ENCODE results near the gene KCNAB2.
"Not testable (repeated sequence)": the region's sequence is repeated elsewhere in the genome, so short reads cannot be mapped to it uniquely, and the experiment has no call there.

The KCNAB2 gene

DNA sequence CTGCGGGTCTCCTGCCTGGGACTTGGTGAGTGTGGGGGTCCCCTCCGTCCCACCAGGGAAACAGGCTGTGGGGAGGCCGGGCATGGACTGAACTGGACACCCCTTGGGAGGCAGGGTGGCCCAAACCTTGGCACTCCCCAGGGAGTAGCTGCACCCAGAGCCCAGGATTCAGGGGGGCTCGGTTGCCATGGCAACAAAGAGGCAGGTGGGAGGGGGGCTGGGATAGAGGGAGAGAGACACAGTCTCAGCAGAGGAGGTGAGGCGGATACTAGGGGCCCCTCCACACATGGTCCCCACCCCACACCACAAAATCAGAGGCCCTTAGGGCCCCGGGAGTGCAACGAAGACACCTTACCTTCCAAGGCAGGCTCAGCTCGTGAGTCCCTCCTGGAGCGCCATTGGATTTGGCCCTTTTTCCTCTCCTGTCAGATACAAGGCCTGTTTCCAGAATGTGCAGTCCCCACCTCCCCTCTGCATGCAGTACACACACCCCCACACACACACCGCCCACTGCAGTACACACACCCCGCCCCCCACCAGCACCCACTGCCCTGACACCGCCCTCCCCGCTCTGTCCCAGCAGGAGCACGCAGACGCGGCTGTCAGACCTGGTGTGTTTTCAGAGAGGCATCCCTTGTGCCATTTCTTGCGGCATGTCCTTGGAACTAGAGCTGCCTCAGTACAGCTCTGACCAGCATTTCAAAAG, 27.2 kb downstream of the KCNAB2 start:
- TF ChIP-seq, protein P1, sequence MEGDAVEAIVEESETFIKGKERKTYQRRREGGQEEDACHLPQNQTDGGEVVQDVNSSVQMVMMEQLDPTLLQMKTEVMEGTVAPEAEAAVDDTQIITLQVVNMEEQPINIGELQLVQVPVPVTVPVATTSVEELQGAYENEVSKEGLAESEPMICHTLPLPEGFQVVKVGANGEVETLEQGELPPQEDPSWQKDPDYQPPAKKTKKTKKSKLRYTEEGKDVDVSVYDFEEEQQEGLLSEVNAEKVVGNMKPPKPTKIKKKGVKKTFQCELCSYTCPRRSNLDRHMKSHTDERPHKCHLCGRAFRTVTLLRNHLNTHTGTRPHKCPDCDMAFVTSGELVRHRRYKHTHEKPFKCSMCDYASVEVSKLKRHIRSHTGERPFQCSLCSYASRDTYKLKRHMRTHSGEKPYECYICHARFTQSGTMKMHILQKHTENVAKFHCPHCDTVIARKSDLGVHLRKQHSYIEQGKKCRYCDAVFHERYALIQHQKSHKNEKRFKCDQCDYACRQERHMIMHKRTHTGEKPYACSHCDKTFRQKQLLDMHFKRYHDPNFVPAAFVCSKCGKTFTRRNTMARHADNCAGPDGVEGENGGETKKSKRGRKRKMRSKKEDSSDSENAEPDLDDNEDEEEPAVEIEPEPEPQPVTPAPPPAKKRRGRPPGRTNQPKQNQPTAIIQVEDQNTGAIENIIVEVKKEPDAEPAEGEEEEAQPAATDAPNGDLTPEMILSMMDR (IDR thresholded peaks at IDR 0.05): no peak
- no peak for TF ChIP-seq ZFX (IDR thresholded peaks at IDR 0.05; ENCODE audit: borderline replicate concordance)
- H3K27ac ChIP-seq: no peak overlapping the region

- H3K27ac ChIP-seq: no peak overlapping the region
- TF ChIP-seq, protein P1 (IDR thresholded peaks at IDR 0.05): no peak
- no peak for TF ChIP-seq ZFX (IDR thresholded peaks at IDR 0.05; ENCODE audit: borderline replicate concordance)
Measured at GRCh38 chr1:6073480-6074053, 27.9 kb downstream of the KCNAB2 start.

- H3K27ac ChIP-seq: no peak overlapping the region
- TF ChIP-seq, protein P1 (IDR thresholded peaks at IDR 0.05): no peak
- TF ChIP-seq ZFX (IDR thresholded peaks at IDR 0.05; ENCODE audit: borderline replicate concordance): no peak
Measured at GRCh38 chr1:6074192-6074901, 28.7 kb downstream of the KCNAB2 start.

- no peak for TF ChIP-seq ZFX (IDR thresholded peaks at IDR 0.05; ENCODE audit: borderline replicate concordance)
- TF ChIP-seq, protein P1 (IDR thresholded peaks at IDR 0.05): no peak
- no peak overlapping the region for H3K27ac ChIP-seq
Measured at GRCh38 chr1:6075748-6076147, 30.1 kb downstream of the KCNAB2 start.

- not testable (repeated sequence) for H3K27ac ChIP-seq
Measured at GRCh38 chr1:6077061-6077460, 31.4 kb downstream of the KCNAB2 start.

GRCh38 chr1:6077506-6077905, 31.8 kb downstream of the KCNAB2 start:
- no peak overlapping the region for H3K27ac ChIP-seq
- no peak for TF ChIP-seq ZFX (IDR thresholded peaks at IDR 0.05; ENCODE audit: borderline replicate concordance)
- TF ChIP-seq, protein P1 (IDR thresholded peaks at IDR 0.05): no peak

- TF ChIP-seq ZFX (IDR thresholded peaks at IDR 0.05; ENCODE audit: borderline replicate concordance): no peak
- TF ChIP-seq, protein P1 (IDR thresholded peaks at IDR 0.05): no peak
- no peak overlapping the region for H3K27ac ChIP-seq
Measured at GRCh38 chr1:6077919-6078318, 32.2 kb downstream of the KCNAB2 start.
